ENCODE measurements around the gene ZMYND8.
"Not testable (repeated sequence)": the region's sequence is repeated elsewhere in the genome, so short reads cannot be mapped to it uniquely, and the experiment has no call there.

Gene ZMYND8

DNA sequence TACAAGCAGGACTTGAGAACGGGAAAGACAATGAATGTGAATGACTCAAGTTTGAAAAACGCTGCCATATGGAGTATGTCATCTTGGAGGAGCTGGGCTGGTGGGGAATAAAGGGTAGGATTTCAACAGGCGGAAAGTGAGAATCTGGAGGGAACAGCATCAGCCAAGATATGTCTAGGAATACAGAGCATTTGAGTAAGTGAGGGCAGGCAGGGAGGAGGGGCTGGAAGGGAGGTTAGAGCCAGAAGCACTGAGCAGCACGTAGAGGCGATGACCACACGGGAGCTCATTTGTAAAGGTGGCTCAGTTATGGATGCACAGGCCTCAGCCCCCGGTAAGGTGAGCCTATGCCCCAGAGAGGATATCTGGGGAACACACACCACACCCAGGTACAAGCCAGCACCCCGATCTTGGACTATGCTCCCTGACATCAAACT is 115.1 kb downstream of the ZMYND8 start:
- no peak for DNase-seq

DNA sequence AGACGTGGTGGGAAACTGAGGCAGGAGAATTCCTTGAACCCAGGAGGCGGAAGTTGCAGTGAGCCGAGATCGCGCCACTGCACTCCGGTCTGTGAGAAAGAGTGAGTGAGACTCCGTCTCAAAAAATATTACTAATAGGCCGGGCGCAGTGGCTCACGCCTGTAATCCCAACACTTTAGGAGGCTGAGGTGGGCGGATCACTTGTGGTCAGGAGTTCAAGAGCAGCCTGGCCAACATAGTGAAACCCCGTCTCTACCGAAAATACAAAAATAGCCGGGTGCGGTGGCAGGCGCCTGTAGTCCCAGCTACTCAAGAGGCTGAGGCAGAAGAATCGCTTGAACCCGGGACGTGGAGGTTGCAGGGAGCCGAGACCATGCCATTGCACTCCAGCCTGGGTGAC is 116.4 kb downstream of the ZMYND8 start:
- not testable (repeated sequence) for DNase-seq

DNA sequence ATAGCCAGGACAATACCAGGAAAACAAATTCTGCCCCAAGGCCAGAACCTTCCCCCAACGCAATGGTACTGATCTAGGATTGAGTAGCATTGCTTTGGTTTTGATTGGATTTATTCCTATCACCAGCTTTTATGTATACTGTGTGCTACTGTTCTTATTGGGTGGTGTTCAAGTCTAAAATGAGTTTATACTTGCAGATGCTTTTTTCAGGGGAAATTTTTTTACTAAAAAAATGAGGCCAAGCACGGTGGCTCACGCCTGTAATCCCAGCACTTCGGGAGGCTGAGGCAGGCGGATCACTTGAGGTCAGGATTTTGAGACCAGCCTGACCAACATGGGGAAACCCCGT is 116.8 kb downstream of the ZMYND8 start:
- no peak for DNase-seq

DNA sequence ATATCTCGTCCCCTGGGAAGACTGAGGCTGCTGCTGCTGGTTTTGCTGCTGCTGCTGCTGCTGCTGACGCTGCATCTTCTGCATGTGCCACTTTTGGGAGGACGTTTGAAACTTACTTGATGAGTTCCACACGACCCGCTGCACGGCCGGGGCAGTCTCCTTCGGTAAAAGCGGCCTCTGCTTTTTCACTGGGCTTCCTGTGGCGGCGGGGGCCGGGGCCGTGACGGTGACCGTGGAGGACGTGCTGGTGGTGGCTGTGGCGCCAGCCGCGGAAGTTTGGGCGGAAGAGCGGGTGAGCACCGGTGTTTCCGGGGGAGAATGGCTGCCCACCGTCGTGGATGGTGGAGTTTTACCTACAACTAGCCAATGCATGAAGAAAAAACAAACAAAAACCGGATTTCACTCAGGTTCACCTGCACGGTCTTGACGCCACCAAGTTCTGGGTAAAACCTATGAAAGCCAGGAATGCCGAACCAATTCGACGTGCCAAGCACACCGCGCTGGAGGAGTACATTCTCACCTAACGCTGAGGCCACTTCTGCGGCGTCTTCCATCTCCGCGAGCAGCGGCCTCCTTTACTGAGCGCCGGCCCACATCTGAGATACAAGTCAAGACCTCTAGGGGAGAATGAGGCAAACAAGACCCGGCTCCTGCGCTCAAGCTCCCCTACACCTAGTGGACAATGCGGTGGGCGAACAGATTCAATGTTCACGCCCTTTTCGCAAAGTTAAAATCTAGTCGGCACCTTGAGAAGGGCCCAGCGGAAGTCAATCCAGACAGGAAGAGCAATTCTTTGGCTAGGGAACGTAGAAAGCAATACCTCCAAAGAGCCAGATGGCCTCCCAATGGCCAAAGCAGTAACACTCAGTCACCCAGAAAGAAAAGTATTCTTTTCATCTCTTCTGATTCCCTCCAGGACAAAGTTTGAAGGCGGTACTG is 117.5 kb downstream of the ZMYND8 start:
- no peak for DNase-seq

DNA sequence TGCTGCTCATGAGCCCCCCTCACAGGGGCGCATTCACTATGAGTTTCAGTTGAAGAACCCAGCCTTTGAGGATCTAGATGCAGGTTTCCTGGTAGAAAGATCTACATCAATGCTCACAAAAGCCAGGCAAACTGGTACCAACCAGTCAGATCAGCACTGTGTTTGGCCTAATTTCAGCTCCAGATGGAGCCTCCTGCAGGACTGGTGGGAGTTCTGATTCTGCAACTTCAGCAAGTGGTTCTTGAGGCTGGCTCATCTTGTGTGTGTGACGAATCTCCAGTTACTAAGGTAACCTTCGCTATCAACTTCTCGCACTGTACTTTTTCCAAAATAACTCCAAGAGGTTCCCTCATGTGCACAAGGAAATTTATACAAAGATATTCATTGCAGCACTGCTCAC is 118.8 kb downstream of the ZMYND8 start:
- DNase-seq: no peak

DNA sequence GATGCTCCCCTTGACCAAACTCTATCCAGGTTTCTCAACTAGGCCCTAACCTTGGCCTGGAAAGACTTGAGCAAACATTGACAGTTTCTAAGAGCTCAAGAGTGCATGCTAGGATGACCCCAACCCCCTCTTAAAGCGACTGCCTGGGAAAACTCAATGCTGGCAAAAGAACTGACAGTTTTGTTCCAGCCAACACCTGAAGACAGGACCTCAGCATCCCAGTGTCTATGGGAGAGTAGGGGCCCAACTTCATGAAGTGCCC is 119.9 kb downstream of the ZMYND8 start:
- DNase-seq: no peak

DNA sequence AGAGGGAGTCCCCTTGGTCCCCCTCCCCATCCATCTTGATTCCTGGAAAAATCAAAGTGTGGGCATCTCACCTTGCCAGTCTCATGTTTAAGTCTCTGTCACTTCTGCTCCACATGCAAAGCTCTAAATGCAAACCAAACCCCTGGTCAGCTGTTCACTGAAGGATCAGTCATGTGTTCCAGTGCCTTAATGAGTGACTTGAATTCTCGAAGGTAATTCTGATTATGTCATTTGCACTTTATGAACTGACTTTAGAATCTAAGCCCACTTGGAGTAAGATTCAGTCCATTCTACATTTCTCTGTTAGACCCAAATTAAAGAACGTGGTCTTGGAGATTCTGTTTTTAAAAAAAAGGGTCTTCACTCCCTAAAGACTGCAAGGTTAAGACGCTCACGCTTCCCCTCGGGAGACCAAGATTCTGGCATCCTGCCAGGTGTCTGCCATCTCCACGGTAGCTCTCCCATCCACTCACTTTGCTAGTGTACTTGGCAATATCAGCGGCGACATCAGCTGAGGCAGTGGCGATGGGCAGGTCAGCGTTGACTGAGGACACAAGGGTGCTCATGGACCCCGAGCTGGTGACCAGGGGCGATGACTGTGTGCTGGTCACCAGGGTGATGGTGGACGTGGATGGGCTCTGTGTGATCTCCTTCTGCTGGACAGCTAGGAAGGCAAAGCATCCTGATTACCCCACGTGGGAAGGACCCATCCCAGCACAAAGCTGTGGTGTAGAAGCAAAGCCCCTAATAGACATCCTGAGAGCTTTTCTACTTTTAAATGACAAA is 120.5 kb downstream of the ZMYND8 start:
- DNase-seq: no peak

DNA sequence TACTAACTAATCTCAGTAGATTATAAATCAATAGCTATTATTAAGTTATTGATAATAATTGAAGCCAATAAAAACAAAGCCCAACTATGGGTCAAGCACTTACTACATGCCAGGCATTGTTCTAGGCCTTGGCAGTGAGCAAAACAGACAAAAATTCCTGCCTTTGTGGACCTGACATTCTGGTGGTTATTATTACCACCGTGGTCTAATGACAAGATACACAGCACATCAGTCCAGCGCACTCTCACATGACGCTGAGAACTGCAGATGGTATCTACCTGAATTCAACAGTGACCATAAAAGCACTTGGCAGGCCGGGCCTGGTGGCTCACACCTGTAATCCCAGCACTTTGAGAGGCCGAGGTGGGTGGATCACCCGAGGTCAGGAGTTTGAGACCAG is 121.4 kb downstream of the ZMYND8 start:
- no peak for DNase-seq

DNA sequence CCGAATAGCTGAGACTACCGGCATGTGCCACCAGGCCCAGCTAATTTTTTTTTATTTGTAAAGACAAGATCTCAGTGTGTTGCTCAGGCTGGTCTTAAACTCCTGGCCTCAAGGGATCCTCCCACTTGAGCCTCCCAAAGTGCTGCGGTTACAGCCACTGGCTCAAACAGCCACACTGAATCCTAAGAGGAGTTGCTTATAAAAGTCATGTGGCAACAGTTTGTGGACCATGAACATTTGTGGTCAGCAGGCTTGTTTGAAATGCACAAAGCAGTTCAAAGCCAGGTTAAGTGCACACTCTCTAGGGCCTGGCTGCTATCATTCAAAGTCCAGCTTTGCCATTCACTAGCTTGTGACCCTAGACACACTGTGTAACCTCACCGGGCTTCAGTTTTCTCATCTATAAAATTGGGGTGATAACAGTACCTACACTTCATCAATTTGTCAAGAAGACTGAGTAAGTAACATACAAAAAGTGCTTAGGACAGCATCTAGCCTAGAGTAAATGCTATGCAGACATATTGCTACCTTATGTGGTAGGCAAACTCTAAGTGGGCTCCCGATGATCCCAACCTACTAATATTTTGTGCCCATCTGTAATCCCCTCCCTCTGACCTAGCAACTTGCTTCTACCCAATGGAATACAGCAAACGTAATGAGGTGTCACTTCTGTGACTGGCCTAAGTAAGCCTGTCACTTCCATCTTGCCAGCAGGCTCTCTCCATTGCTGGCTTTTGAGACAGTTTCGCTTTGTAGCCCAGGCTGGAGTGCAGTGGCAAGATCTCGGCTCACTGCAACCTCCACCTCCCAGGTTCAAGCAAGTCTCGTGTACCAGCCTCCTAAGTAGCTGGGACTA is 122.9 kb downstream of the ZMYND8 start:
- no peak for DNase-seq

DNA sequence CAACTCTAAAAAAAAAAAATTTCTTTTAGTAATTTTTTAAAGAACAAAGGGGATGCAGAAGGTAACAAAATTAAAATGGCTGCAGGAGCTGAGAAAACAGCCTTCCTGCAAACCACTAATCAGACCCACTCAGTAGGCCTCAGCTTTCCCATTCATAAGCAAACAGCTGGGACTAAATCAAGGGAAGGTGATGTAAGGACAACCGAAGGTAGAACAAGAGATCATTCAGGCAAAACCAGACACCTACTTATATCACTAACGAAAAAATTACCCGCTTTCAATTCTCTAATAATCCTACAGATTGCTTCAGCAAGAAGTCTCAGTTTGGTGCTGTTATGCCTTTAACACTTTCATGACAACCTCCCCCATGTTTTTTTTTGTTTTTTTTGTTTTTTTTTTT is 124.0 kb downstream of the ZMYND8 start:
- DNase-seq: no peak

DNA sequence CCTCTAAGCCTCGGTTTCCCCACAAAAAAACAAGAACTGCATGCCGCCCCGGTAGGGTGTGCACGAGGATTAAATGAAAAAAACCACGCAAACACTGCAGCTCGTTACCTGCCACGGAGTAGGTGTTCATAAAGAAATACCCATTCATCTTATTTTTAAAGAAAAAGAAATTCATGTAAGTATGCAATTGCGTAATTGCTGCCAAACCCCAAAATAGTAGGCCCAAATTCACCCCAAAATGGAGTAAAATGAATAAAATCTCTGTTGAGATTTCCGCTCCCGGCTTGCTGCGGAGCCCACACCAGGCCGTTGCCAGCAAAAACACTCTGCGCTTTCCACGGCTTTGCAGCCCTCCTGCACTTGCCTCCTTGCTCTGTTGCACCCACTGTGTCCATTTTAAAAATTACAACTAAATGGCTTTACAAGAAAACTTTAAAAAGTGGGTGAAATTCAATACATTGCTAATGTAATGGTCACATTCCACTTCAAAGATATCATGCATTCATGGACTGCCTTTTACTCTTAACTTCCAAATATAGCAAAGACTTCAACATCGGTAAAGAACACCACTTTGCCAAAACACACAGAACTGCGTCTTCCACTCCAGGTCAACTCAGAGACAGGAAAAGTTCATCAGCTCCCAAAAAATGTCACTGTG is 125.0 kb downstream of the ZMYND8 start:
- DNase-seq: no peak

DNA sequence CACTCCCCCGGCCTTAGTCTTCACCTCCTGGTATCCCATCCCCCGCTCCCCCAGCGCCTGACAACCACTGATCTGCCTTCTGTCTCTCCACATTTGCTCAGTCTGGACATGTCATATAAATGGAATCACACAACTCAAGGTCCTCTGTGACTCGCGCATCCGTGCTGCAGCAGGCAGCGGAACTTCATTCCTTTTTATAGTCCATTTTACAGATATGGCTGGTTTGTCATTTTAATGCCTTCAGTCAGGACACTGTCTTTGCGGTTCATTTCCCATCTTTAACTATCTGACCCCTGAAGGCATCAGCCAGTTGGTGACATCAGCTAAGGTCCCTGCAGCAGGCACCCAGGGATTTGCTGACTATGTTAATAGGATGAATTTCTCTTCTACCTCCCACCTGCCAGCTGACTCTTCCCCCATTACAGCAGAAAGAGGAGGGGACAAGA is 125.7 kb downstream of the ZMYND8 start:
- no peak for DNase-seq

DNA sequence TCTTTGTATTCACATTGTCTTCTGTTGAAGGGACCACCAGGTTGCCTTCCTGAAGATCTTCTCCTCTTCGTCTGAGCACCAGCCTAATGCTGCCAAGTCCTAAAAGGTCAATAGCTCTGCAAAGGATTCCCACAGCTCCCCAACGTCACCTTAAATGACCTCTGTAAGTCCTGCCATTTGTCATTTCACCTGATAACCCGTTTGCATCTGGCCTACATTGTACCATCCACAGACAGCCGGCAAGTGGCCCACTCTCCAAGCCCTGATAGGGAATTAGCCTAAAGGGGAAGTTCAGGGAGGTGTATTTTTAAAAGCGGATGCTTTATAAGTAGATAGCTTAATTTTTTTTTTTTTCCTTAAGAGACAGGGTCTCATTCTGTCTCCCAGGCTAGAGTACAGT is 127.8 kb downstream of the ZMYND8 start:
- DNase-seq: no peak

DNA sequence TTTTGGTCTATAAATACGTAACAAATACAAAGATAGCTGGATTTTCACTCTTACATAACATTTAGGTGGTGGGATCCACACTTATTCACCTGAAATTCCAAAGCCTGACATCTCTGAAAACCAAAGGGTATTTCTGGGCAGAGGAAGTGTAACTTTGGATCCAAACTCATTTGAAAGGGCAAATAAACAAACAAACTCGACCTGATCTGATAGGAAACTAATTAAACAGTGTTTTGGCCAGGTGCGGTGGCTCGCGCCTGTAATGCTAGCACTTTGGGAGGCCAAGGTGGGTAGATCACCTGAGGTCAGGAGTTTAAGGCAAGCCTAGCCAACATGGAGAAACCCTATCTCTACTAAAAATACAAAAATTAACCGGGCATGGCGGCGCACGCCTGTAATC is 128.9 kb downstream of the ZMYND8 start:
- DNase-seq: no peak

DNA sequence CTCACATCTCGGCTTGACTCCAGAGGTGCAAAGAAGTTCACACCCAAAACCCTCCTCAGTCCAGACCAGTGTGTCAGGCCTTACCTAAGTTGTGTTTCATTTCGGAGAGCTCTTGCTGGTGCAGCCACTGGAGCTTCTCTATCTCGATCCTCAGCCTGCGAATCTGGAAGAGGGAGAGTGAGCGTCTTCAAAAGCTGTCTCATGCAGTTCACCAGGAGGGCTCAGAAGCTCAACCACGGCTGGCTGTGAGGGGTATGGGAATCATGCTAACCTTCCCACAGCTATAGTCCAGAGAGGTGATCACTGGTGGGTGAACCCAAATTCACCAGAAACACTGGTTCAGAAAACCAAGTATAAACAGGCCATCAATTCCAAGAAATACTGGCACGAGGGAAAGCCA is 129.4 kb downstream of the ZMYND8 start:
- DNase-seq: no peak

DNA sequence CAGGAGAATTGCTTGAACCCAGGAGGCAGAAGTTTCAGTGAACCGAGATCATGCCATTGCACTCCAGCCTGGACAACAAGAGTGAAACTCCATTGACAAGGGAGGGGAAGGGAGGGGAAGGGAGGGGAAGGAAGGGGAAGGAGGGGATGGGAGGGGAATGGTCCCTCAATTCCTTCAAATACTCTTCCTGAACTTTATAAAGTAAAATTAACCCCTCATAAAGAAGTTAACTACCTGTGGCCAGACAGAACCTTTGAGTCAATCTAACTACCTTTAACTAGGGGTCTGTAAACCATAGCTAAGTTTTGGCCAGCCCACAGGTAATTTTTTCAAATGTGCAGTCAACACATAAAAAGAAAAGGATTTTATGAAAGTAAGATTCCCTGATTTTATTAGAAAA is 131.0 kb downstream of the ZMYND8 start:
- DNase-seq: no peak

DNA sequence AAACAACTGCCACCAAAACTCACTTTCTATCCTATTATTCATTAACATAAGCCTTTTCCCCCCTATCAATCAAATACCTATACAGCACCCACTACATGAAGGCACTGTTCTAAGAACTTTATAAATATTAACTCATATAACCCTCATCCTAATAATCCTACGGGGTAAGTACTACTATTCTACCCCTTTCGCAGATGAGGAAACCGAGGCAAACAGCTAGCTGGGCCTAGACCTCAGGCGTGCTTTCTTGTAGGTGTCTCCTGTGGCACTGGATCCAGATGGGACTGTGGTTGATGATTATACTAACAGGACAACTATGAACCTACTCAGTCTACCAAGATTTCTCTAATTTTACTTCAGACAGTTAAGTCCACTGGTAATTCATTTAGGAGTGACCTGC is 131.6 kb downstream of the ZMYND8 start:
- DNase-seq: no peak

DNA sequence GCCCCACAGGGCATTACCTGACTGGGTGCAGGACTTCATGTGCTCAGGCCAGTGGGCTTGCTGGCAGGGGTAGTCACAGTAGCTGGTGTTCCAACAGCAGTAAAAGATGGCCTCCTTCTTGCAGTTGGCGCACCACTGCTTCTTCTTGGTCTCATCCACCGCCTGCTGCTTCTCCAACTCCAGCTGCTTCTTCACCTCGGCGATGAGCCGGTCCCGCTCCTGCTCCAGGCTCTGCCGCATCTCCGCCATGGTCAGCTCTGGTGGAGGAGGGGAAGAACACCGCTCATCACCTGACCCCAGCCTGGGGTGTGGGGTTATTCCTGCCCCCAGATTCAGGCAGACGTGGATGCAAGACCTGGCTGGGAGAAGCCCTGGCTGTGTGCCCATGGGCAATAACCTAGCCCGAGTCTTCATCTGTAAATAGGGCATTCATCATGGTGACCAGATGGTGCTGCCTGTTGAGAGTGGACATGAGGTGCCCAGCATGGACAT is 132.2 kb downstream of the ZMYND8 start:
- no peak for DNase-seq

DNA sequence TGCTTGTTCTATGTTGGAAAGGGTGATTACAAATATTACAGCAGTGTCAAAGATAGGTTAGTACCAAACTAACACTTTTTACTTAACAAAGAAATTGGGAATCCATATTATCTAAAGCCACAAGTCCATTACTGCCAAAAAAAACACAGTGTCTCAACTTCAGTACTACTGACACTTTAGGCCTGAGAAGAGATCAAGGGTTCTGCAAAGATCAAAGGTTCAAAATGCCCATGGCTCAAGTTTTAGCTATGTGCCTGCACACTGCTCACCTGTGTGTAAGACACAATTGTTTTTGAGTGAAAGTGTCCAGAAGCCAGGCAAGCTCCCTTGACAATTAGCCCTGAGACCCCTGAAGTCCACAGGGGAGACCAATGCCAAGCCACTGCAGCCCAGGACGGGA is 132.6 kb downstream of the ZMYND8 start:
- DNase-seq: no peak

DNA sequence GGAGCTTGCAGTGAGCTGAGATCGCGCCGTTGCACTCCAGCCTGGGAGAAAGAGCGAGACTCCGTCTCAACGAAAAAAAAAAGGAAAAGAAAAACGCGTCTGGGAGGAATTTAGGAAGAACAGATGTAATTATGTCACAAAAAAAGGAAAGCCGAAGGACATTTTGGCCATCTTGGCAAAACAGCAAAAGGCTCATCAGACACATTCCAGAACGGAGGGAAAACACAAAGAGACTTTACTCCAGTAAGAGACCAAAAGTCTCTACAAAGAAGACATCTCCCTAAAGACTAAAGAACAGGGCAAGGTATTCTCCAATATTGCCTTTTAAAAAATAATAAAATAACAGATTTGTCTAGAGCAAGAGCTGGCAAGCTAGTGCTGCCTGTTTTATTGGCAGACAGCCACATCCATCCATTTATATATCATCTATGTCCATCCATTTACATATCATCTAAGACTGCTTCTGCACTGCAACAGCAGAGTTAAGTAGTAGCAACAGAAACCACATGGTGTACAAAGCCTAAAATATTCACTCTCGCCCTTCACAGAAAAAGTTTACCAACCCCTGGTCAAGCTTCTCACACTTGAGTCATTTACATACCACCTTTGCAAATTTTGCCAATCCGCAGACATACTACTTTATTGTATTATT is 133.9 kb downstream of the ZMYND8 start:
- no peak for DNase-seq

DNA sequence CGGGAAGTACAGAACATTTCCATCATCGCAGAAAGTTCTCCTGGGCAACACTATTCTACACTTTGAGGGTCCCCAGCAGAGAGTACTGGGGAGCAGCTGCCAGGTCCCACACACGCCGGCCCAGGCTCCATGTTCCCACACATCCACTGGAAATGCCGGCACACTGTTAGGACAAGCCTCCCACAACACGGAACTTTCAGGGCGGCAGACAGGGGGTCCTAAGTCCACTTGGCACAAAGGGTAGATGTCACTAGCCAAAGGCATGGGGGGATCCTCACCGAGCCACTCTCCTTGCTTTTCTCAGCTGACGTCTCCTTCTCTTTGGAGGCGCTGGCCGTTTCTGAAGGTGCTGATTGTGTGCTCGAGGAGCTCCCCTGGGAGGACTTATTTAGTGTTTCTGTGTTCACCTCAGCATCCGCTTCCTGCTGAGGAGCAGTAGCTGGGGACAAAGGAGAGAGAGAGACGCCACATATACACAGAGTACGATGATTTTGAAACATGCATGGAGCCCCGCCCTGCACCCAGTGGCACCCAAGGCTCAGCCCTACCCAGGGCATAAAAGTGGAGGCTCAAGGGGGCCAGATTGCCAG is 135.4 kb downstream of the ZMYND8 start:
- DNase-seq: no peak

DNA sequence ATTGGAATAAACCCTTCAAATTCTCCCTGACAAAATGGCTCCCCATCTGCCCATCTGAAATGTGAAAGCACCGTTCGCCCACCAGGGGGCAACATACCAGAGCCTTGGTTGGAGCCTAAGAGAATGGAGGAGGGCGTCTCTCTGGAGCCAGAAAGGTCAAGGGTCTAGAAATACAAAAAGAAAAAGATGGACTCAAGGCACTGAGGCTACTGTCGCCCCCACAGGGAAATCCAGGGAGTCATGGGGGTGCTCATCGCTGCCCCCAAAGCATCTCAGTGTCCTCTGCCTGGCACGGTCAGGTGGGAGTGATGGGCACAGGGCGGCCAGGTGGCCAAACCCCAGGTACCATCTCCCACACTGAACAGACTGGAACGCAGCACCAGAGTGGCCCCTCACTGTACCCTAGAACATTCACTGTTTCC is 136.3 kb downstream of the ZMYND8 start:
- peak; percentile 53 for DNase-seq

All from activated CD4-positive, alpha-beta T cell treated with anti-CD3 and anti-CD28 coated beads, Interleukin-2, amount 50 U/mL, for 16 hours (primary cell).